Measurements from ENCODE around the gene PSMC3IP. TPM values are rescaled to one million over a fixed set of nuclear protein-coding genes. Genes with fewer than 3 reads are reported as not detected.
"Not testable (repeated sequence)": the region's sequence is repeated elsewhere in the genome, so short reads cannot be mapped to it uniquely, and the experiment has no call there.

The PSMC3IP gene
- total RNA-seq, 1 experiment from 2014 or later: 37.4 TPM

DNA sequence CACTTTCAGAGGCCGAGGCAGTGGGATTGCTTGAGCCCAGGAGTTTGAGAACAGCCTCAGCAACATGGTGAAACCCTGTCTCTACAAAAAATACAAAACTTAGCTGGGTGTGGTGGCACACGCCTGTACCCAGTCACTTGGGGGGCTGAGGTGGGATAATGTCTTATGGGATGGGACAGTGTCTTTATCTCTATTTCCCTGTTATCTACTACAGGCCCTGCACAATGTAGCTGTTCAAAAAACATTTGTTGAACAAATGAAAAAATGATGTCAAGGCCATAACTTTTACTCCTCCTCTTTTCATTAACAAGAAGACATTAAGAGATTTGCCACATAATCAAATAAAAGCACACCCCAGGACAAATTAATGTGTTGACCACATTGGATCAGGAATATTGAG lies 45.7 kb upstream of the PSMC3IP start:
- H2BK120ac ChIP-seq (ENCODE audit: low read depth, low read length, poor library complexity, severe bottlenecking): no peak overlapping the region
- DNase-seq: no peak
- Mint-ChIP-seq H3K27ac (no peak overlapping the region), H3K4me1 (peaks cover 9% of the 10 kb centered on the region in 2 experiments), H3K36me3 (ENCODE audit: insufficient read depth in 1 of 3, low read depth in 3 of 3) (no peaks in the 10 kb centered on the region), H3K27me3 (ENCODE audit: low read depth) (peaks cover 2% of the 10 kb centered on the region; the same call in 1 of the 2 replicates), H3K4me3 (no peak overlapping the region), H3K9me3 (no peaks in the 10 kb centered on the region)
- H2AK5ac ChIP-seq (ENCODE audit: insufficient read length, low read length): no peak overlapping the region
- no peaks in the 10 kb centered on the region; the same call in 1 of the 2 replicates for H3K4me1 ChIP-seq (ENCODE audit: insufficient read depth, low read length)
- no peaks in the 10 kb centered on the region for H3K23me2 ChIP-seq (ENCODE audit: insufficient read length, low read depth, low read length, poor library complexity, severe bottlenecking)
- H3T11ph ChIP-seq (ENCODE audit: low read length): no peak overlapping the region
- no peaks in the 10 kb centered on the region for H3K79me2 ChIP-seq (ENCODE audit: insufficient read depth, low read length)
- H4K20me1 ChIP-seq (ENCODE audit: control insufficient read depth, insufficient read depth, insufficient read length): peaks cover 2% of the 10 kb centered on the region
- no peak overlapping the region for H4K91ac ChIP-seq (ENCODE audit: insufficient read length, low read depth, low read length)
- H3K9me3 ChIP-seq (ENCODE audit: control insufficient read depth, low read depth, low read length): no peaks in the 10 kb centered on the region
- no peak overlapping the region for H2BK20ac ChIP-seq (ENCODE audit: low read depth, low read length, poor library complexity, severe bottlenecking)
- H3K4ac ChIP-seq (ENCODE audit: low read depth, low read length): no peak overlapping the region
- H3K79me1 ChIP-seq (ENCODE audit: insufficient read depth, low read depth, low read length, poor library complexity, severe bottlenecking): no peaks in the 10 kb centered on the region
- no peak overlapping the region for H3K9ac ChIP-seq (ENCODE audit: extremely low read depth, insufficient read length, low read length)
- no peak overlapping the region for H2BK5ac ChIP-seq (ENCODE audit: insufficient read length, low read length)
- H4K8ac ChIP-seq (replicated peaks; ENCODE audit: insufficient read length, low read depth, low read length): no peak overlapping the region
- no peaks in the 10 kb centered on the region for H3K27me3 ChIP-seq (ENCODE audit: insufficient read depth, low read length)
- H2BK15ac ChIP-seq (ENCODE audit: low read depth, low read length): no peak overlapping the region
- TF ChIP-seq, protein P1, sequence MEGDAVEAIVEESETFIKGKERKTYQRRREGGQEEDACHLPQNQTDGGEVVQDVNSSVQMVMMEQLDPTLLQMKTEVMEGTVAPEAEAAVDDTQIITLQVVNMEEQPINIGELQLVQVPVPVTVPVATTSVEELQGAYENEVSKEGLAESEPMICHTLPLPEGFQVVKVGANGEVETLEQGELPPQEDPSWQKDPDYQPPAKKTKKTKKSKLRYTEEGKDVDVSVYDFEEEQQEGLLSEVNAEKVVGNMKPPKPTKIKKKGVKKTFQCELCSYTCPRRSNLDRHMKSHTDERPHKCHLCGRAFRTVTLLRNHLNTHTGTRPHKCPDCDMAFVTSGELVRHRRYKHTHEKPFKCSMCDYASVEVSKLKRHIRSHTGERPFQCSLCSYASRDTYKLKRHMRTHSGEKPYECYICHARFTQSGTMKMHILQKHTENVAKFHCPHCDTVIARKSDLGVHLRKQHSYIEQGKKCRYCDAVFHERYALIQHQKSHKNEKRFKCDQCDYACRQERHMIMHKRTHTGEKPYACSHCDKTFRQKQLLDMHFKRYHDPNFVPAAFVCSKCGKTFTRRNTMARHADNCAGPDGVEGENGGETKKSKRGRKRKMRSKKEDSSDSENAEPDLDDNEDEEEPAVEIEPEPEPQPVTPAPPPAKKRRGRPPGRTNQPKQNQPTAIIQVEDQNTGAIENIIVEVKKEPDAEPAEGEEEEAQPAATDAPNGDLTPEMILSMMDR (conservative IDR thresholded peaks at IDR 0.05): no peak
- no peak overlapping the region for H2AFZ ChIP-seq (ENCODE audit: low read length)
- H3K18ac ChIP-seq (ENCODE audit: insufficient read length, low read depth, low read length): no peak overlapping the region
- H2BK12ac ChIP-seq (ENCODE audit: insufficient read length, low read depth, low read length): no peak overlapping the region
- H3K27ac ChIP-seq (ENCODE audit: insufficient read length, low read depth, low read length): no peak overlapping the region
- H4K5ac ChIP-seq (ENCODE audit: insufficient read length, low read depth, low read length): no peak overlapping the region
- H3K4me2 ChIP-seq (ENCODE audit: insufficient read depth, insufficient read length, low read length): no peak overlapping the region
- no peak overlapping the region for H3K14ac ChIP-seq (ENCODE audit: insufficient read depth, low read length)
- no peak overlapping the region for H3K56ac ChIP-seq (ENCODE audit: insufficient read length, low read depth, low read length)
- no peak overlapping the region for H3K23ac ChIP-seq (ENCODE audit: insufficient read length, low read depth, low read length)
- no CpG with 5 or more reads among the region's 2 CpGs for WGBS (ENCODE audit: extremely low coverage, insufficient read length, low lambda C conversion rate)

DNA sequence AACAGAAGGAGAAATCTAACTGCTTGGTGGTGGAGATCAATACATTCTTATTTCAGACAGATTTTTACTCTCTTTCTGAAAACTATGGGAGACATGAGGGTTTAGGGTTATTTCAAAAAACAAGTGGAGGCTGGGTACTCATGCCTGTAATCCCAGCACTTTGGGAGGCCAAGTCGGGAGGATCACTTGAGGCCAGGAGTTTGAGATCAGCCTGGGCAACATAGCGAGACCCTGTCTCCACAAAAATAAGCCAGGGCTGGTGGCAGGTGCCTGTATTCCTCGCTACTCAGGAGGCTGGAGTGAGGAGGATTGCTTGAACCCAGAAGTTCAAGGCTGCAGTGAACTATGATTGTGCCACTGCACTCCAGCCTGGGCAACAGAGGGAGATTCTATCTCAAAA lies 44.5 kb upstream of the PSMC3IP start:
- not testable (repeated sequence) for H3K27ac Mint-ChIP-seq; H3K9me3 Mint-ChIP-seq; H3K9ac ChIP-seq (ENCODE audit: extremely low read depth, insufficient read length, low read length); H2BK15ac ChIP-seq (ENCODE audit: low read depth, low read length); H3K4me1 ChIP-seq (ENCODE audit: insufficient read depth, low read length); H3K23ac ChIP-seq (ENCODE audit: insufficient read length, low read depth, low read length); H3K27ac ChIP-seq (ENCODE audit: insufficient read length, low read depth, low read length); H3K23me2 ChIP-seq (ENCODE audit: insufficient read length, low read depth, low read length, poor library complexity, severe bottlenecking); DNase-seq; H3K36me3 Mint-ChIP-seq (ENCODE audit: insufficient read depth in 1 of 3, low read depth in 3 of 3); H2AFZ ChIP-seq (ENCODE audit: low read length); H2BK20ac ChIP-seq (ENCODE audit: low read depth, low read length, poor library complexity, severe bottlenecking); H3K9me3 ChIP-seq (ENCODE audit: control insufficient read depth, low read depth, low read length); H2BK120ac ChIP-seq (ENCODE audit: low read depth, low read length, poor library complexity, severe bottlenecking); H4K20me1 ChIP-seq (ENCODE audit: control insufficient read depth, insufficient read depth, insufficient read length); H2BK5ac ChIP-seq (ENCODE audit: insufficient read length, low read length); H3K79me1 ChIP-seq (ENCODE audit: insufficient read depth, low read depth, low read length, poor library complexity, severe bottlenecking); H4K91ac ChIP-seq (ENCODE audit: insufficient read length, low read depth, low read length); H3K56ac ChIP-seq (ENCODE audit: insufficient read length, low read depth, low read length); H3K4ac ChIP-seq (ENCODE audit: low read depth, low read length); H4K8ac ChIP-seq (replicated peaks; ENCODE audit: insufficient read length, low read depth, low read length); H3K18ac ChIP-seq (ENCODE audit: insufficient read length, low read depth, low read length); H3T11ph ChIP-seq (ENCODE audit: low read length); H3K4me3 Mint-ChIP-seq; H2AK5ac ChIP-seq (ENCODE audit: insufficient read length, low read length); H3K4me2 ChIP-seq (ENCODE audit: insufficient read depth, insufficient read length, low read length); H3K14ac ChIP-seq (ENCODE audit: insufficient read depth, low read length); H2BK12ac ChIP-seq (ENCODE audit: insufficient read length, low read depth, low read length); H4K5ac ChIP-seq (ENCODE audit: insufficient read length, low read depth, low read length); H3K27me3 ChIP-seq (ENCODE audit: insufficient read depth, low read length); H3K27me3 Mint-ChIP-seq (ENCODE audit: low read depth); H3K79me2 ChIP-seq (ENCODE audit: insufficient read depth, low read length)
- no CpG with 5 or more reads among the region's 3 CpGs for WGBS (ENCODE audit: extremely low coverage, insufficient read length, low lambda C conversion rate)
- H3K4me1 Mint-ChIP-seq: peaks cover 12 to 15% of the 10 kb centered on the region in 2 experiments
